WI38 (cell line): Measurements from ENCODE around the gene MME.

Experiments used
- H3K4me3 ChIP-seq: 2 replicates; pipeline ENCODE4 v1.5.1; 2011; ENCODE audit warnings: low read depth, mild to moderate bottlenecking, control low read depth, low read length
- TF ChIP-seq, protein P1 (sequence below): IDR thresholded peaks from 2 replicates; pipeline ENCODE4 v1.5.1; 2012; ENCODE audit warnings: low read depth, mild to moderate bottlenecking, control low read depth, low read length

The MME gene

DNA sequence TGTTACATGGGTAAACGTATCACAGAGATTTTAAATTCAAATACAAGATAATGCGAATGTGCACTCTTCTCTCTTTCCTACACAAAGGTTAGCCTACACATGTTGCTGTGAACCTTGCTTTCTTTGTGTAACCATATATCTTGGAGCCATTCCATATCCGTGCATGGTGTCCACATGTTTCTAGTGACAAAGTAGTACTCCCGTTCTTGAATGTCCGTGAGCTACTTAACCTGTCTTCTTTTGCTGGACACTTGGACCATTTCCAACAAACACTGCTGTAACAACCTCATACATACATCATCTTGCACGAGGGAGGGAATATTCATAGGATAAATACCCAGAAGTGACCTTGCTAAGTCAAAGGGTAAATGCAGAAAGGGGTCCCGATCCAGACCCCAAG is 138.3 kb downstream of the MME start:
- TF ChIP-seq, protein P1, sequence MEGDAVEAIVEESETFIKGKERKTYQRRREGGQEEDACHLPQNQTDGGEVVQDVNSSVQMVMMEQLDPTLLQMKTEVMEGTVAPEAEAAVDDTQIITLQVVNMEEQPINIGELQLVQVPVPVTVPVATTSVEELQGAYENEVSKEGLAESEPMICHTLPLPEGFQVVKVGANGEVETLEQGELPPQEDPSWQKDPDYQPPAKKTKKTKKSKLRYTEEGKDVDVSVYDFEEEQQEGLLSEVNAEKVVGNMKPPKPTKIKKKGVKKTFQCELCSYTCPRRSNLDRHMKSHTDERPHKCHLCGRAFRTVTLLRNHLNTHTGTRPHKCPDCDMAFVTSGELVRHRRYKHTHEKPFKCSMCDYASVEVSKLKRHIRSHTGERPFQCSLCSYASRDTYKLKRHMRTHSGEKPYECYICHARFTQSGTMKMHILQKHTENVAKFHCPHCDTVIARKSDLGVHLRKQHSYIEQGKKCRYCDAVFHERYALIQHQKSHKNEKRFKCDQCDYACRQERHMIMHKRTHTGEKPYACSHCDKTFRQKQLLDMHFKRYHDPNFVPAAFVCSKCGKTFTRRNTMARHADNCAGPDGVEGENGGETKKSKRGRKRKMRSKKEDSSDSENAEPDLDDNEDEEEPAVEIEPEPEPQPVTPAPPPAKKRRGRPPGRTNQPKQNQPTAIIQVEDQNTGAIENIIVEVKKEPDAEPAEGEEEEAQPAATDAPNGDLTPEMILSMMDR = no peak
- H3K4me3 ChIP-seq = no peak overlapping the region

DNA sequence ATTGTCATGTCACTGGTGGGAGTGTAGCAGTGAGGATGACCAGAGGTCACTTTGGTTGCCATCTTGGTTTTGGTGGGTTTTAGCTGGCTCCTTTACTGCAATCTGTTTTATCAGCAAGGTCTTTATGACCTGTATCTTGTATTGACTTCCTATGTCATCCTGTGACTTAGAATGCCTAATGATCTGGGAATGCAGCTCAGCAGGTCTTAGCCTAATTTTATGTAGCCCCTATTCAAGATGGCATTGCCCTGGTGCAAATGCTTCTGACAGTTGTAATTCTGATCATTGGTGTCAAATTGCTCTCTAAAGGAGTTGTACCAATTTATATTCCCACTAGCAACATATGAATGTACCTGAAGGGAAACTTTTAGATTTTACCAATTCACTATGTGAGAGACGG is 139.0 kb downstream of the MME start:
- TF ChIP-seq, protein P1 = no peak
- no peak overlapping the region for H3K4me3 ChIP-seq

DNA sequence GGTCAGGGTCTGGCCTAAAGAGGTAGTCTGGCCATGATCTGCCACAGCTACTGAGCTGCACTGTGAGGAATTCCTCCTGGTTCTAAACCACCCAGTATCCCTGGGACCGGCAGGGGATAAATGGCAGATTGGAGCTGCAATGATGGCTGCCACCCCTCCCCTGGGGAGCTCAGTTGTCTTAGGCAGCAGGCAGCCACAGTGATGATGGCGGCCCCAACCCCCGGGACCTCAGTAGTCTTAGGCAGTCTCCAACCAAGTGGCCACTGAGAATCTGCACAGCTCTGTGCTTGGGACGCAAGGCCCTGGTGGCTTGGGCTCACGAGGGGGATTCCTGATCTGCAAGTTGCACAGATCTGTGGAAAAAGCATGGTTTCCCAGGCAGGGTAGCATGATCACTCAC is 145.3 kb downstream of the MME start:
- TF ChIP-seq, protein P1 = no peak

GRCh38 chr3:155227141-155227540 is 147.0 kb downstream of the MME start:
- TF ChIP-seq, protein P1 = no peak

More for the DNA sequence above, 145.3 kb downstream of the MME start:
- no peak overlapping the region for H3K4me3 ChIP-seq

GRCh38 chr3:155228676-155229075 is 148.6 kb downstream of the MME start:
- H3K4me3 ChIP-seq = no peak overlapping the region
- TF ChIP-seq, protein P1 = no peak

More at GRCh38 chr3:155227141-155227540, 147.0 kb downstream of the MME start:
- no peak overlapping the region for H3K4me3 ChIP-seq

- TF ChIP-seq, protein P1 = no peak
- no peak overlapping the region for H3K4me3 ChIP-seq
Measured at GRCh38 chr3:155229086-155229485, 149.0 kb downstream of the MME start.

DNA sequence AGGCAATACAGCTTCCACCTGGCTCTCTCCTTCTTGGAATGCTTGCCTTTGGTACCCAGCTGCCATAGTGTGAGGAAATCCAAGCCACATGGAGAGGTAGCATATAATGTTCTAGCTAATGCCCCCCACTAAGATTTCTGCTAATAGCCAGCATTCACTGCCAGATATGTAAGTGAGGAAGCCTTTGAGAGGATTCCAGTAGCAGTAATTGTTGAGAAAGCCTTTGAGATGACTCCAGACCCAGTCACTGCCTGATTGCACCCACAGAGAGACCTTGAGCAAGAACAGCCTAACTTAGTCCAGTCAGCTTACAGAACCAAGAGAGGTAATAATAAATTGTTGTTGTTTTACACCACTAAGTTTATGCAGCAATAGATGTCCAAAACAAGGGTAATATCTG is 150.3 kb downstream of the MME start:
- TF ChIP-seq, protein P1 = no peak
- H3K4me3 ChIP-seq = no peak overlapping the region
